Activated CD4-positive, alpha-beta memory T cell treated with anti-CD3 and anti-CD28 coated beads for 36 hours (primary cell): ENCODE data around the gene C3. TPM values are rescaled to one million over a fixed set of nuclear protein-coding genes. Genes with fewer than 3 reads are reported as not detected.
"Not testable (repeated sequence)": the region's sequence is repeated elsewhere in the genome, so short reads cannot be mapped to it uniquely, and the experiment has no call there.

Experiments
- CTCF ChIA-PET: fragments of 350-600 bp; sonication (Branson Sonifier 250); formaldehyde crosslinking; loops from one replicate; lab custom pipeline; 2021; ENCODE audit warnings: antibody characterized with exemption, inconsistent platforms; lab: Charles Lee
- POLR2A ChIA-PET: fragments of 350-600 bp; sonication (Branson Sonifier 250); formaldehyde crosslinking; loops from one replicate; lab custom pipeline; 2021; ENCODE audit warnings: antibody characterized with exemption; lab: Charles Lee
- DNase-seq: peaks from one replicate; pipeline ENCODE4 v3.0.0-alpha.2; 2020
- H3K27ac Mint-ChIP-seq: one replicate; pipeline ENCODE4 v1.8.0; 2021; ENCODE audit warnings: mixed read lengths
- H3K27me3 Mint-ChIP-seq: one replicate; pipeline ENCODE4 v1.8.0; 2021; ENCODE audit warnings: mixed read lengths
- H3K36me3 Mint-ChIP-seq: one replicate; pipeline ENCODE4 v1.8.0; 2021; ENCODE audit warnings: mixed read lengths
- H3K4me1 Mint-ChIP-seq: one replicate; pipeline ENCODE4 v1.8.0; 2021; ENCODE audit warnings: low read depth, mixed read lengths
- H3K4me3 Mint-ChIP-seq: one replicate; pipeline ENCODE4 v1.8.0; 2021; ENCODE audit warnings: mild to moderate bottlenecking, mixed read lengths
- H3K9me3 Mint-ChIP-seq: one replicate; pipeline ENCODE4 v1.8.0; 2021; ENCODE audit warnings: mixed read lengths
- intact Hi-C: fragments of 100-400 bp; cut with micrococcal nuclease; formaldehyde crosslinking; loops from one replicate; pipeline ENCODE4 v1.15.1; 2023
- total RNA-seq, 2 experiments: library from RNA; stranded (reverse); gene quantifications; one replicate each; pipeline ENCODE4 v1.2.3, GENCODE V29; 2021

Gene C3
- total RNA-seq: 1 to 10 TPM; 1.2 to 2.4 TPM

DNA sequence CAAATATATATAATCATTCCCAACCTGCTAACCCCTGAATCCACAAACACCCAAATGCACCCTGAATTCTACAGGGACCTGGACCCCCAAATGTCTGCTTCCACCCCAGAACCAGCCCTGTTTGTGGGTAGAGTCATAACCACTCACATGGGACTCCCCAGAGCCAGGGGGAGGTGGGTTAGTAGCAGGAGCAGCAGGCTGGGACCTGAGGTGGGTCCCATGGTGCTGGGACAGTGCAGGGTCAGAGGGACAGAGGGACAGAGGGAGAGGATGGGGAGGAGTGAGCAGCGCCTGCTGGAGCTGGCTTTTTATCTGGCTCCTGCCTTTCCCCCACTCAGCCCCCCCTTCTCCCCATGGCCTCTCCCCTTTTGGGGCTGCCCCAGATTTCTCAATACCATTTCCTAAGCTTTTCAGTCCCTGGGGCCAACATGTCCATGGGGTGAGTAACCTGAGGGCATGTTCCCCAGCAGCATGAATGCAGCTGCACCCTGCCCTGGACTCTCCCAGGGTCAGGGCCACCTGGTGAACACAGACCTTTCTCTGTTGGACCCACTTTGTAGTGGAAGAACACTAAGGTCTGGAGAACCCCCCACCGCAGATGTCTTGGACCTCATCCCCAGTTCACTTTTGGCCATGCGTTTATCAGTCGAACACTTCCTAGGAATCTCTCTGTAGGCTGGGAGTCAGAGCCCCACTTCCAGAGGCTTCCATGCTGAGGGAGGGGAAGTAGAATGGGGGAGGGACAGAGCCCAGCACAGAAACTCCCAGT, at the start of gene C3:
Gene C3, minus strand, starts transcription at position 282 of the 769 bp plus-strand sequence. Its CDS starts 61 bp downstream, at position 221.
- POLR2A ChIA-PET: no interaction called here

DNA sequence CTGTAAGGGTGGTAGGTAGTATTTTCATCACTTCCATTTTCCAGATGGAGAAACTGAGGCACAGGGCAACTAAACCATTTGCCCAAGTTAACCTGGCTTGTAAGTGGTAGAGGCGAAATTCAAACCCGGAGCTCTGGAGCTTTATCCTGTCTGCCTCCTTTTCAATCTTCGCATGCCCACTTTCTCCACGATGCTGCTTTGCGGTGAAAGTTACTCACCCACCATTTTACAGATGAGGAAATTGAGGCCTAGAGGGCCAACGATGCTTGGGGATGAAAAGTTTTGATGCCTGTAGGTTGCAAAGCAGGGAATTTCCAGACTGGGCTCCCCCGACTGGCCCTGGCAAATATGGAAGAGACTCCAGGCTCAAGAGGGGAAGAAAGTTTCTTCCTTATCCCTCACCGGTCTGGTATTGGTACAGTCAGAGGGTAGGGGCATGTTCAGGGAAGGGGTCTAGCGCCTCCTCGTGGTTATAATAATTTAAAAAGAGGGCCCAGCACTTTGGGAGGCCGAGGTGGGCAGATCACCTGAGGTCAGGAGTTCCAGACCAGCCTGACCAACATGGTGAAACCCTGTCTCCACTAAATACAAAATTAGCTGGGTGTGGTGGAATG, 48.7 kb upstream of the C3 start:
- H3K27ac Mint-ChIP-seq: peak overlapping the region; percentile 76
- H3K36me3 Mint-ChIP-seq: peaks cover 6% of the 10 kb centered on the region
- H3K9me3 Mint-ChIP-seq: no peaks in the 10 kb centered on the region
- peaks cover 43% of the 10 kb centered on the region for H3K4me1 Mint-ChIP-seq
- CTCF ChIA-PET: interaction anchor here (0.6 to 5.8 kb wide), 7 partner anchors 31 to 252 kb away, joined by 3 to 51 read pairs (median 4); partner anchors contain the start of gene GPR108
- no peak overlapping the region for H3K4me3 Mint-ChIP-seq
- intact Hi-C loops: loop anchor here (5.0 kb wide), 1 partner anchor 252 kb away; no protein-coding TSS in a partner anchor
- peak; percentile 36 for DNase-seq
- no peaks in the 10 kb centered on the region for H3K27me3 Mint-ChIP-seq
- POLR2A ChIA-PET: interaction anchor here (1.7 to 1.9 kb wide), 2 partner anchors 31 to 32 kb away, joined by 6 to 14 read pairs; no protein-coding TSS in a partner anchor

More for the DNA sequence above, at the start of gene C3:
- CTCF ChIA-PET: interaction anchor here (0.7 kb wide), 1 partner anchor 88 kb away, joined by 3 read pairs; no protein-coding TSS in a partner anchor
- intact Hi-C loops: no loop called here
- Mint-ChIP-seq H3K9me3 (no peaks in the 10 kb centered on the region), H3K27me3 (peaks cover 1% of the 10 kb centered on the region), H3K4me1 (peaks cover 7% of the 10 kb centered on the region), H3K27ac (no peak within 1 kb of the TSS), H3K36me3 (no peaks in the 10 kb centered on the region), H3K4me3 (no peak within 1 kb of the TSS)
- DNase-seq: no peak

DNA sequence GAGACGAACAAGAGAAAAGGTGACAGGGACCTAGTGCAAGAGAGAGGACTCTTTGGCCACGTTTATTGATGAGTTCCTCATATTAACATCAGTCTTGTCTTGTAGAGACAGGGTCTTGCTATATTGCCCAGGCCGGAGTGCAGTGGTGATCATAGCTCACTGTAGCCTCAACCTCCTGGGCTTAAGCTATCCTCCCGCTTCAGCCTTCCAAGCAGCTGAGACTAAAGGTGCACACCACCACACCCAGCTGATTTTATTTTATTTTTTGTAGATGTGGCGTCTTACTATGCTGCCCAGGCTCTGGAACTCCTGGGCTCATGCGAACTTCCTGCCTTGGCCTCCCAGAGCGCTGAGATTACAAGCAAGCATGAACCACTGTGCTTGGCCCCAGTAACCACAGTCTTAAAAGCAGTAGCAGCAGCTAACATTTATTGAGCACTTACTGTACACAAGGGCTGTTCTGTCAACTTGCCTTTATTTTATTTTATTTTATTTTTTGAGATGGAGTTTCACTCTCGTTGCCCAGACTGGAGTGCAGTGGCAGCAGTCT, 47.9 kb upstream of the C3 start:
- Mint-ChIP-seq H3K4me1 (peaks cover 39% of the 10 kb centered on the region), H3K27ac (peak overlapping the region; percentile 92), H3K4me3 (peak overlapping the region; percentile 85), H3K27me3 (no peaks in the 10 kb centered on the region), H3K9me3 (no peaks in the 10 kb centered on the region), H3K36me3 (peaks cover under 1% of the 10 kb centered on the region)
- intact Hi-C loops: loop anchor here (5.0 kb wide), 1 partner anchor 251 kb away; no protein-coding TSS in a partner anchor
- POLR2A ChIA-PET: interaction anchor here (1.2 to 1.9 kb wide), 3 partner anchors 30 to 45 kb away, joined by 5 to 14 read pairs (median 6); no protein-coding TSS in a partner anchor
- DNase-seq: peak; percentile 38
- CTCF ChIA-PET: interaction anchor here (0.6 to 5.8 kb wide), 7 partner anchors 14 to 252 kb away, joined by 3 to 51 read pairs (median 4); partner anchors contain the start of gene GPR108

DNA sequence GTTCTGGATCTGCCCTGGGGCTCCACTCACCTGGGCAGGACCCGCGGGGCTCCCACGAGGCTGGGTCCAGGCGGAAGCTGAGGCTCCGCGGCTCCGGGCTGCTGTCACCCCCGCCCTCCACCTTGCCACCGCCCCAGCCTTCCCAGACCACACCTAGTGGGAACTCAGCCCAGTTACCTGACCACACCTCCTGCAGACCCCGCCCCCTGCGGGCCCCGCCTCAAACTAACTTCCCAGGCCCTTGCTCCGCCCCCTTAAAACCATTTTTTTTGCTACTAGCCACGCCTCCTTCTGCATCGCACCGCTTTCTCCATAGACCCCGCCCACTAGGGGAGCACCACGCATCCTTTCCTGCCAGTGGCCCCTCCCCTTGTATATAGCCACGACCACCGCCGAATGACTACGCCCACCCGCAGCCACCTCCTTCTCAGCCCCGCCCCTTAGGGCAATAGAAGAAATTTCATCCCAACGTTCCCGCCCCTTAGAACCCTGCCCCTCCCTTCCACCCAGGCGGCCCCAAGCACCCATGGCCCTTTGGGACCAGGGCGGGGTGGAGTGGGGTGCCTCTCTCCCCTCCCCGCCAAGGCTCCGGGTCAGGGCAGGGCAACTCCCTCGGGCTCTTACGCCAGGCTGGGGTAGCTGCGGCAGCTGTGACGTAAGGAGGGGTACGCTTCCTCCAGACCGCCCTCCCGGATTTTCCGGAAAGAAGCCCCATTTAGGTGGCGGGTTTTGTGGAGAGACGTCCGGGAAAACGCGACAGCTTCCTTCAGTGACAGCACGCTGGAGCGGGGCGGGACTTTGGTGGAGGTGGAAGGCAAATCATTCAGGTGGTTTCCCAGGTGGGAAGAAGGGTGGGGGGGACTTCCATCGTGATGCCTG, 47.1 kb upstream of the C3 start, which contains the start of gene SH2D3A:
Gene SH2D3A, minus strand, starts transcription at position 79 of the 879 bp plus-strand sequence. CDS start 3,687 bp downstream, outside the sequence.
- Mint-ChIP-seq H3K4me3 (peak within 1 kb of the TSS; percentile 85), H3K4me1 (peaks cover 39% of the 10 kb centered on the region), H3K27ac (peak within 1 kb of the TSS; percentile 92), H3K27me3 (no peaks in the 10 kb centered on the region), H3K36me3 (no peaks in the 10 kb centered on the region), H3K9me3 (no peaks in the 10 kb centered on the region)
- intact Hi-C loops: loop anchor here (1.0 to 5.0 kb wide), 7 partner anchors 14 to 342 kb away; partner anchors contain the start of gene GPR108
- DNase-seq: peak; percentile 97
- ChIA-PET POLR2A (interaction anchor here (0.5 to 1.9 kb wide), 6 partner anchors 28 to 581 kb away, joined by 3 to 14 read pairs (median 4); partner anchors contain the start of gene TRIP10), CTCF (interaction anchor here (0.7 to 5.8 kb wide), 7 partner anchors 14 to 251 kb away, joined by 3 to 51 read pairs (median 5); partner anchors contain the start of gene GPR108)

DNA sequence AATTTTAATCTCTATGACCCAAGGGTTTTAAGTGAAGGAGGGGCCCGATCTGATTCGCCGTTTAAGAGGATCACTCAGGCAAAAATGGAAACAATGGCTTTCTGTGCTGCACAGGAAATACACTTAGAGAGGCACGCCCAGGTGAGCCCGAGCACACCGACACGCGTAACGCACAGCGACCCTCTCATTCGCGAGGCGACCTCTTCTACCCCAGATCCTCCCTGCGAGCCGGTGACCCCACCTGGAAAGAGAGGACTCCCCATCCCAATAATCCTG, 46.6 kb upstream of the C3 start:
- no peak for DNase-seq
- Mint-ChIP-seq H3K27ac (peak overlapping the region; percentile 92), H3K27me3 (no peaks in the 10 kb centered on the region)

GRCh38 chr19:6766357-6767080, 46.1 kb upstream of the C3 start:
- H3K36me3 Mint-ChIP-seq: no peaks in the 10 kb centered on the region
- H3K4me1 Mint-ChIP-seq: peaks cover 31% of the 10 kb centered on the region
- H3K9me3 Mint-ChIP-seq: no peaks in the 10 kb centered on the region
- no peaks in the 10 kb centered on the region for H3K27me3 Mint-ChIP-seq
- POLR2A ChIA-PET: interaction anchor here (1.0 kb wide), 1 partner anchor 35 kb away, joined by 4 read pairs; no protein-coding TSS in a partner anchor
- CTCF ChIA-PET: interaction anchor here (1.4 to 5.8 kb wide), 3 partner anchors 29 to 97 kb away, joined by 5 to 51 read pairs (median 33); partner anchors contain the start of gene GPR108
- DNase-seq: peak; percentile 46
- H3K4me3 Mint-ChIP-seq: peak overlapping the region; percentile 85
- intact Hi-C loops: loop anchor here (1.0 to 5.0 kb wide), 7 partner anchors 13 to 341 kb away; partner anchors contain the start of gene GPR108
- H3K27ac Mint-ChIP-seq: peak overlapping the region; percentile 92

More for the DNA sequence above, 46.6 kb upstream of the C3 start:
- Mint-ChIP-seq H3K9me3 (no peaks in the 10 kb centered on the region), H3K36me3 (no peaks in the 10 kb centered on the region), H3K4me3 (peak overlapping the region; percentile 85), H3K4me1 (peaks cover 35% of the 10 kb centered on the region)
- POLR2A ChIA-PET: interaction anchor here (1.0 kb wide), 1 partner anchor 34 kb away, joined by 4 read pairs; no protein-coding TSS in a partner anchor
- CTCF ChIA-PET: interaction anchor here (1.4 to 5.8 kb wide), 3 partner anchors 30 to 96 kb away, joined by 5 to 51 read pairs (median 33); partner anchors contain the start of gene GPR108
- intact Hi-C loops: loop anchor here (1.0 to 5.0 kb wide), 7 partner anchors 14 to 342 kb away; partner anchors contain the start of gene GPR108

DNA sequence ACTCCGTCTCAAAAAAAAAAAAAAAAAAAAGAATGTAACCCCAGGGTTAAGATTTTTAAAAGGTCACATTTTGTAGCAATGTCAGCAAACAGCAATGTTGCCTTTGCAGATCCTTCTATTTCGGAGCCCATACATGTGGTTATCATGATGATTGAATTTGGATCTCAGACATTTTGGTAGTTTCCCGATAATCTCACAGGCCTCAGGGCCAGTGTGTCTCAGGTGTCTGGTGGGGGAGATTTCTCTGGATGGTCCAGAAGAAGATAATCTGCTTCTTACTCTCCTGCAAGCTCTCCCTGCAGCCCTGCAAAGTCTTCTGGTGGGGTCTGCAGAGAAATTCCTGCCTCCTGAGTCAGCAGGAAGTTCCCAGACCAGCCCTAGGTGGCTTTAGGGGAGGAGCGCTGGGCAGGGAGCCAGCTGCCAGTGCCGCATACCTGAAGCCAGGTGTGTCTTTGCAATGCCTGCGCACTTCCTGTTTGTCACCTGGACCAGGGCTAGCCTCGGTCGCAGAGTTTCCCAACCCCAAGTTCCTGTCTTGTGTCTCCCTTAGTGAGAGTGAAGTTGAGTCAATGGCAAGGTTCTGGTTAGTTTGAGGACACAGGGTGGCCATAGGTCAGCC, 45.4 kb upstream of the C3 start:
- Mint-ChIP-seq H3K4me3 (peak overlapping the region; percentile 85), H3K27ac (peak overlapping the region; percentile 92), H3K36me3 (no peaks in the 10 kb centered on the region), H3K27me3 (no peaks in the 10 kb centered on the region), H3K4me1 (peaks cover 31% of the 10 kb centered on the region), H3K9me3 (no peaks in the 10 kb centered on the region)
- POLR2A ChIA-PET: no interaction called here
- CTCF ChIA-PET: interaction anchor here (1.4 to 5.8 kb wide), 3 partner anchors 28 to 98 kb away, joined by 5 to 51 read pairs (median 33); partner anchors contain the start of gene GPR108
- intact Hi-C loops: loop anchor here (2.0 to 5.0 kb wide), 2 partner anchors 47 to 249 kb away; no protein-coding TSS in a partner anchor
- DNase-seq: peak; percentile 29

DNA sequence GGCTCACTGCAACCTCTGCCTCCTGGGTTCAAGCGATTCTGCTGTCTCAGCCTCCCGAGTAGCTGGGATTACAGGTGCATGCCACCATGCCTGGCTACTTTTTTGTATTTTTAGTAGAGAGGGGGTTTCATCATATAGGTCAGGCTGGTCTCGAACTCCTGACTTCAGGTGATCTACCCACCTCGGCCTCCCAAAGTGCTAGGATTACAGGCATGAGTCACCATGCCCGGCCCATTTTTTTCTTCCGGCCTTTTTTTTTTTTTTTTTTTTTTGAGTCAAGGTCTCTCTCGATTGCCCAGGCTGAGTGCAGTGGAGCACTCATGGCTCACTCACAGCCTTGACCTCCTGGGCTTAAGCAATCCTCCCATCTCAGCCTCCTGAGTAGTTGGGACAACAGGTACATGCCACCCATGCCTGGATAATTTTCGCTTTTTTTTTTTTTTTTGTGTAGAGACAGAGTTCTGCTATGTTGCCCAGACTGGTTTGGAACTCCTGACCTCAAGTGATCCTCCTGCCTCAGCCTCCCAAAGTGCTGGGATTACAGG, 41.9 kb upstream of the C3 start:
- H3K4me3 Mint-ChIP-seq, intact Hi-C loops, H3K27me3 Mint-ChIP-seq, H3K27ac Mint-ChIP-seq, DNase-seq, H3K9me3 Mint-ChIP-seq, CTCF ChIA-PET, POLR2A ChIA-PET: not testable (repeated sequence)
- Mint-ChIP-seq H3K36me3 (peaks cover 18% of the 10 kb centered on the region), H3K4me1 (peaks cover 22% of the 10 kb centered on the region)

GRCh38 chr19:6761053-6761676, 40.7 kb upstream of the C3 start:
- intact Hi-C loops: no loop called here
- H3K36me3 Mint-ChIP-seq: peaks cover 18% of the 10 kb centered on the region
- no peak overlapping the region for H3K27ac Mint-ChIP-seq
- H3K4me1 Mint-ChIP-seq: peaks cover 17% of the 10 kb centered on the region
- no peaks in the 10 kb centered on the region for H3K27me3 Mint-ChIP-seq
- ChIA-PET CTCF (interaction anchor here (0.7 kb wide), 1 partner anchor 23 kb away, joined by 3 read pairs; no protein-coding TSS in a partner anchor), POLR2A (interaction anchor here (0.6 to 1.8 kb wide), 2 partner anchors 12 to 1534 kb away, joined by 3 to 7 read pairs; partner anchors contain the start of gene VAV1)
- H3K9me3 Mint-ChIP-seq: no peaks in the 10 kb centered on the region
- no peak overlapping the region for H3K4me3 Mint-ChIP-seq
- peak; percentile 47 for DNase-seq
